ENCODE data around the gene DNM3. TPM values are rescaled to one million over a fixed set of nuclear protein-coding genes. Genes with fewer than 3 reads are reported as not detected.
"Not testable (repeated sequence)": the region's sequence is repeated elsewhere in the genome, so short reads cannot be mapped to it uniquely, and the experiment has no call there.

Gene DNM3
- total RNA-seq, 1 donor: 2.0 TPM

- DNase-seq (ENCODE audit: low read depth): no peak
- no peak overlapping the region for H3K4me3 ChIP-seq (ENCODE audit: low read depth, low read length)
- TF ChIP-seq, protein P1, sequence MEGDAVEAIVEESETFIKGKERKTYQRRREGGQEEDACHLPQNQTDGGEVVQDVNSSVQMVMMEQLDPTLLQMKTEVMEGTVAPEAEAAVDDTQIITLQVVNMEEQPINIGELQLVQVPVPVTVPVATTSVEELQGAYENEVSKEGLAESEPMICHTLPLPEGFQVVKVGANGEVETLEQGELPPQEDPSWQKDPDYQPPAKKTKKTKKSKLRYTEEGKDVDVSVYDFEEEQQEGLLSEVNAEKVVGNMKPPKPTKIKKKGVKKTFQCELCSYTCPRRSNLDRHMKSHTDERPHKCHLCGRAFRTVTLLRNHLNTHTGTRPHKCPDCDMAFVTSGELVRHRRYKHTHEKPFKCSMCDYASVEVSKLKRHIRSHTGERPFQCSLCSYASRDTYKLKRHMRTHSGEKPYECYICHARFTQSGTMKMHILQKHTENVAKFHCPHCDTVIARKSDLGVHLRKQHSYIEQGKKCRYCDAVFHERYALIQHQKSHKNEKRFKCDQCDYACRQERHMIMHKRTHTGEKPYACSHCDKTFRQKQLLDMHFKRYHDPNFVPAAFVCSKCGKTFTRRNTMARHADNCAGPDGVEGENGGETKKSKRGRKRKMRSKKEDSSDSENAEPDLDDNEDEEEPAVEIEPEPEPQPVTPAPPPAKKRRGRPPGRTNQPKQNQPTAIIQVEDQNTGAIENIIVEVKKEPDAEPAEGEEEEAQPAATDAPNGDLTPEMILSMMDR (IDR thresholded peaks at IDR 0.05; ENCODE audit: insufficient read depth, low read length): no peak
Measured at GRCh38 chr1:172431204-172431603, 589.9 kb downstream of the DNM3 start.

GRCh38 chr1:172431721-172432192 is 590.5 kb downstream of the DNM3 start:
- TF ChIP-seq, protein P1 (IDR thresholded peaks at IDR 0.05; ENCODE audit: insufficient read depth, low read length): no peak
- DNase-seq (ENCODE audit: low read depth): no peak
- H3K4me3 ChIP-seq (ENCODE audit: low read depth, low read length): no peak overlapping the region

DNA sequence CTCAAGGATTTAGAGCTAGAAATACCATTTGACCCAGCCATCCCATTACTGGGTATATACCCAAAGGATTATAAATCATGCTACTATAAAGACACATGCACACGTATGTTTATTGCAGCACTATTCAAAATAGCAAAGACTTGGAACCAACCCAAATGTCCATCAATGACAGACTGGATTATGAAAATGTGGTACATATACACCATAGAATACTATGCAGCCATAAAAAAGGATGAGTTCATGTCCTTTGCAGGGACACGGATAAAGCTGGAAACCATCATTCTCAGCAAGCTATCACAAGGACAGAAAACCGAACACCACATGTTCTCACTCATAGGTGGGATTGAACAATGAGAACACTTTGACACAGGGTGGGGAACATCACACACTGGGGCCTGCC is 595.9 kb downstream of the DNM3 start:
- H3K4me3 ChIP-seq (ENCODE audit: low read depth, low read length); DNase-seq (ENCODE audit: low read depth): not testable (repeated sequence)

DNA sequence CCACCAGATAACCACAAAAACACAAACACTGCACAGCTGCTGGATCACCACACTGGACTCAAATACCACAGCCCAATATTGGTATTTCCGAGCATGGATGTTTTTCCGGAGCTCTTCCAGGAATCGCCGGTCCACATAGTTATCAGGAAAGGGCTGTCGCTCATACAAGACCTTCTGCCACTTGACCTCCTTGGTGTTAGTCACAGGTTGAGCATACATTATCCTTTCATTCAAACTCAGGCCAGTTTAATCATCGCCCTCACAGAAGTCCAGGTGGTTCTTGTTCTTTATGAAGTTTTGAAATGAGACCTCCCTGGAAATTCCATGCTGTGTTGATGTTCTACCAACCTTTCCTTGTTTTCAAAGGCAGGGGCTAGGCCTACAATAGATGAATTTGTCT is 601.1 kb downstream of the DNM3 start:
- TF ChIP-seq, protein P1 (IDR thresholded peaks at IDR 0.05; ENCODE audit: insufficient read depth, low read length): no peak
- DNase-seq (ENCODE audit: low read depth): no peak
- H3K4me3 ChIP-seq (ENCODE audit: low read depth, low read length): no peak overlapping the region

- TF ChIP-seq, protein P1 (IDR thresholded peaks at IDR 0.05; ENCODE audit: insufficient read depth, low read length): no peak
- DNase-seq (ENCODE audit: low read depth): no peak
- peak overlapping the region; percentile 90 for H3K4me3 ChIP-seq (ENCODE audit: low read depth, low read length)
Measured at GRCh38 chr1:172442843-172443565, 601.7 kb downstream of the DNM3 start.

- H3K4me3 ChIP-seq (ENCODE audit: low read depth, low read length): peak within 1 kb of the TSS; percentile 90
- peak; percentile 87 for DNase-seq (ENCODE audit: low read depth)
- TF ChIP-seq, protein P1 (IDR thresholded peaks at IDR 0.05; ENCODE audit: insufficient read depth, low read length): peak; percentile 90
Measured at GRCh38 chr1:172443666-172444453, 602.6 kb downstream of the DNM3 start, which contains the start of gene PIGC. Gene PIGC, minus strand, starts transcription at chr1:172444069. Its CDS starts 1,447 bp downstream, at chr1:172442622.

DNA sequence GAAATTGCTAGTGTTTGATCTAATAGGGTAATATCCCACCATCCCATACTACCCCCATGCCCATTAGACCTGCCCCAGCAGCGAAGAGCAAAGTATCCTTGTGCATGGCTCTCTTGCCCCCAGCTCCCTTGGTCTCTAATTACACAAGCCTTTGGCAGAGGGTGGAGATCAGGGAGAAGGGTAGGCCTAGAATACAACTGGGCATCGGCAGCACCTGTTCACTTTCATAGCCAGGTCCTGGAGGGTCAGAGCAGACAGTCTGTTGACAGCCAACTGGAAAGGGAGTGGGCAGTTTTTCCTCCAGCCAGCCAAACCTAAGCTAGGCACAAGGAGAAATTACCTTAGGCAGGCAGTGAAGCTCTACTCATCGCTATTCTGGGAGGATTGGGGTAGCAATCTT is 605.2 kb downstream of the DNM3 start:
- H3K4me3 ChIP-seq (ENCODE audit: low read depth, low read length): no peak overlapping the region
- TF ChIP-seq, protein P1 (IDR thresholded peaks at IDR 0.05; ENCODE audit: insufficient read depth, low read length): no peak
- DNase-seq (ENCODE audit: low read depth): no peak
